GM21515 (cell line): ENCODE results near the gene SMPD2.

Experiments
- ATAC-seq: cut with Tn5 transposase; IDR thresholded peaks from one replicate; pipeline ENCODE4 v1.9.1; 2021; ENCODE audit not compliant: unreplicated experiment

Gene SMPD2

GRCh38 chr6:109483735-109484057, 43.2 kb downstream of the SMPD2 start:
- no peak for ATAC-seq

DNA sequence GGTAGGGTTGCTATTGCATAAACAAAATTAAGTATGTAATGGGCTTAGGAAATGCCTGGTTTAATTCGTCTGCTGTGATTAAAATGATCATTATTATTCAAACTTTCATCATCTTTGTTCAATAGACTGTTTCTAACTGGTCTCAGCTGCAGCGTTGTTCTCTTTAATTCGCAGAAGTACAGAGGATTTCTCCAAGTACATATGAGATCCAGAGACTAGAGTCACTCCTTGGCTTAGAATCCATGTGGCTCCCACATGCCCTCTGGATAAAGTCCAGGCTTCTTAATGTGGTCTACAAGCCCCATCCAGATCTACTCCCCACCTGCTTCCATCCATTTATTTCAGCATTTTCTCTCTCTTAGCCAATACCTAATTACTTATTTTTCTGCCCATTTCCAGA, 43.6 kb downstream of the SMPD2 start:
- no peak for ATAC-seq

DNA sequence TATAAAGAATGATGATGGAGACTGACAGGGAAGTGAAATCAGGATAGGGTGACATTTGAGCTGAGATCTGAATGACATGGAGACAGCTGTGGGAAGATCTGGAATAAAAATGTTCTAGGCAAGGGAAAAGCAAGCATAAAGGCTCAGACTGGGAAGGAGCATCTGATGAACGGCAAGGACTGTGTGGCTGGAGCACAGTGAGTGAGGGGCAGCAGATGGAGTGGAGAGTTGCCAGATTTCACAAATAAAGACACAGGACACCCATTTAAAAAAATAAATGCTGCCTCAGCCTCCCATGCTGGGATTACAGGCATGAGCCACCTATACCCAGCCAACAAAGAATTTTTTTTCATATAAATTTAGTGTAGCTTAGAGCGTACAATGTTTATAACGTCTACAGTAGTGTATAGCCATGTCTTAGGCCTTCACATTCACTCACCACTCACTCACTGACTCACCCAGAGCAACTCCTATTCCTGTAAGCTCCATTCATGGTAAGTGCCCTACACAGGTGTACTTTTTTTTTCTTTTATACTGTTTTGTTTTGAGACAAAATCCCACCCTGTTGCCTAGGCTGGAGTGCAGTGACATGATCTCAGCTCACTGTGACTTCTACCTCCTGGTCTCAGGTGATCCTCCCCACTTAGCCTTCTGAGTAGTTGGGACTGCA, 44.9 kb downstream of the SMPD2 start:
- no peak for ATAC-seq

GRCh38 chr6:109486068-109486467, 45.5 kb downstream of the SMPD2 start:
- ATAC-seq, result no peak

DNA sequence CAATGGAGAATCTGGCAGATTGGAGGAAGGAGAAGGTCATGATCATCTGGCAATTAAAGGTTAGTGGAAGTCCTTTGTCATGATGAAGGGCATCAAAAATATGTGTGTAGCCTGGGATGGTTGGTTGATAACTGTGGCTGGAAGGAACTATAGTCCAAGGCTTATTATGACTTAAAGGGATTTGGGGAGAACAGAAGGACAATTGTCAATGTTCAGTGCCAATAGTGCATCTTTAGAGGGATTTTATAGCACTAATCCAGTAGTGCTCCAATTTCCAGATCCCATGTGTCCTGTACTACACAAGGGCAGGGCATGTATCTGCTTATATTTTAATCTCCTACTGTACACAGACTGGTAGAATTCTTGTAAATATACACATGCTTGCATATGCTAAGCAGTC, 47.5 kb downstream of the SMPD2 start:
- no peak for ATAC-seq

- no peak for ATAC-seq
Observed at GRCh38 chr6:109490713-109491112, 50.2 kb downstream of the SMPD2 start.

GRCh38 chr6:109491207-109491938, 50.8 kb downstream of the SMPD2 start:
- ATAC-seq, result no peak
